Measurements from ENCODE around the gene ARID1B.
A peak's percentile ranks its signal among the peaks of the same experiment; 100 is the strongest.
"Not testable (repeated sequence)": the region's sequence is repeated elsewhere in the genome, so short reads cannot be mapped to it uniquely, and the experiment has no call there.

The ARID1B gene

GRCh38 chr6:157143171-157143889 is 366.2 kb downstream of the ARID1B start:
- peak; percentile 72 for DNase-seq

GRCh38 chr6:157143890-157144798 is 367.0 kb downstream of the ARID1B start:
- DNase-seq = no peak

DNA sequence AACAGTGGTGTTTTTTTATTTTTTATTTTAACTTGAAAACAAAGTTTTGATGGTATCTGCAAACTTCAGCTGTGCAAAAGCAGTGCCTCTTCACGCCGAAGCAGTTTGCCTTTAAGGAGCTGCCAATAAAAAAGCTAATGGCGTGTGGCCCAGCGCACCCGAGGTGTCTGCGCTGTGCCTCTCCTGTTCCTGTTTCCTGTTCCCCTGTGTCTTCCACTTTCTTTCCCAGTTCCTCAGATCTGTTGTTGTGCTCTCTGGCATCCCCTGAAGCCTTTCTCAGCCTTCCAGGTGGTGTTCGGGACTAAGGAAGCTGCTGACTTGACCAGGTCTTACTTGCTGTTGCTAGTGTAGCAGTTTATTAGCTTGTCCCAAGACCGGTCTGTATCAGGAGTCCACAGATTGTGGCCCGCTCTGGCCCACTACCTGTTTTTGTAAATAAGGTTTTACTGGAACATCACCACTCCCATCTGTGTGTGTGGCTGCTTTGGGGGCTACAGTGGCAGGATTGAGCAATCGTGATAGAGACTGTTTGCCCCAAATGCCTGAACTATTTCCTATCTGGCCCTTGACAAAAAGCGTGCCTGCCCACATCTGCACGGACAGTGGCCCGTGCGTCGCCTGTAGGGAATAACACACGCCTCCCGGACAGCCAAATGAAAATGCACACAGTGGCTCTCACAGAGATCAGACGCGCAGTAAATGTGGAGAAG is 367.8 kb downstream of the ARID1B start:
- no peak for DNase-seq

DNA sequence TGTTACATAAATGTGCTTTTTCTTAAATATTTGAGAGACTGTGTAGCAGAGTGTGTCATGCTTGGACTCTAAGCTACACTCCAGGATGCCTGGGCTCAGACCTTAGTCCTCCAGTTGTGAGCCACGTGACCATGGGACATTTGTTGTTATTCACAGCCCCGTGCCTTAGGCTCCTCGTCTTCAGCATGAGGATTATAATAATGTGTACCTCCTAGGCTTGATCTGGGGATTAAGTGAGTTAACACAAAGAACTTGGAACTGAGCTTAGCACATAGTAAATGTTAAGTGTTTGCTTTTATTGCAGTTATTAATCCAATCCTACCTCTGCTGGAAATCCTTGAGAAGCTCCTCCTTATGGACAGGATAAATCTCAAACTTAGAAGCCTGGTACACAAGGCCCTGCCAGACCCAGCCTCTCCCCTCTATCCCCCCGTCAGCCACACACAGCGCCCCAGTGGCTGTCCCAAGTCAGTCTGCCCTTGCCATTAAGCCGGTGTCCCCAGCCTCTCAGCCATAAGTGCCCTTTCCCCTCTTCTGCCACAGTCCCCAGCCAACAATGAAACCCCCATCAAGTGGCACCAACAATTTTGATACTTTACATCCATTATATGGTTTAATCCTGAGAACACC is 368.6 kb downstream of the ARID1B start:
- DNase-seq = no peak

- not testable (repeated sequence) for DNase-seq
These were observed 370.2 kb downstream of the ARID1B start for GRCh38 chr6:157147054-157148026.

DNA sequence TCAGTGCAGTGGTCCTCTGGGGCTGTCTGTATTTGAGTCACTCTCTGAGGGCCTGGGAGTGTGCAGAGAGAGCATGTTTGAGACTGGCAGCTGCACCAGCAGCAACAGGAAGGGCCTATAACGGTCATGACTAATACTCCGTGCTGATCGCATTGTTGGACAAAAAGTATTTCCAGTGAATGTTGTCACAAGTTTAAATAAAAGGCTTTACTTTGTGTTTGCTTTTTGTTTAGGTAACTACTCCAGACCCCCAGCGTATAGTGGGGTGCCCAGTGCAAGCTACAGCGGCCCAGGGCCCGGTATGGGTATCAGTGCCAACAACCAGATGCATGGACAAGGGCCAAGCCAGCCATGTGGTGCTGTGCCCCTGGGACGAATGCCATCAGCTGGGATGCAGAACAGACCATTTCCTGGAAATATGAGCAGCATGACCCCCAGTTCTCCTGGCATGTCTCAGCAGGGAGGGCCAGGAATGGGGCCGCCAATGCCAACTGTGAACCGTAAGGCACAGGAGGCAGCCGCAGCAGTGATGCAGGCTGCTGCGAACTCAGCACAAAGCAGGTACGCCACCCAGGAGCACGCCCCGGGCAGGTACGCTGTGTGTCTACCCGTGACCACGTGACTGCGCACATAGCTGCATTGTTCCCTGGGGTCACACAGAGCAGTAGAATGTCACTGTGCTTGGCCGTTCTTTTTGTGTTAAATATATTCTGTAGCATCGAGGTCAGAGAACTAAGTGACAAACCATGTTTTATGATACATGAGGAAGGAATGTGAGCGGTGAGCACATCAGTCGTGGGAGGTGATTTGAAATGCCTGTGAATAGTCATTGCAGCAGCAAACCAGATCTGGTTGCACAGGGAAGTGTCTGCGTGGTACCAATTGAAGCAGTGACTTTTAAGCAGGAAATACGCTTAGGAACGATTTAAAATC is 371.5 kb downstream of the ARID1B start:
- peak; percentile 91 for DNase-seq

- peak; percentile 34 for DNase-seq
These were observed 372.9 kb downstream of the ARID1B start for GRCh38 chr6:157150076-157150475.

DNA sequence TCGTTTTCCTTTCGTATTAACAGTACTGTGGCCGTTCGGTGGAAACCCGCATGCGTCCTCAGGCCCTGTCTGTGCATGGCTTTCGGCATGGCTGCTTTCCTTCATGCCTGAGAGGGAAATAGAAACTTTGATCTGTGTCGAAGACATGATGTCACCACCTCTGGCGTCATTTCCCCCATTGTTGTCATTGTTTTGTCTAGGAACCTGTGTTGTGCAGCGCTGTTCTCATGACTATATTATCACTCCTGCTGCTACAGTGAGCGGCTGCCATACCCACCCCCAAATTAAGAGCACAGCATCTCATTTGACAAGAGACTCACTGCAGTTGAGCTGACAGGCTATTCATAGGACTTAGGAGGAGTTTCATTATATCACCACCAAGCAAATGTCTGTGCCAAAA is 373.9 kb downstream of the ARID1B start:
- no peak for DNase-seq

- peak; percentile 70 for DNase-seq
These were observed 374.8 kb downstream of the ARID1B start for GRCh38 chr6:157151989-157152388.

- no peak for DNase-seq
These were observed 375.4 kb downstream of the ARID1B start for GRCh38 chr6:157152556-157152955.

GRCh38 chr6:157155804-157156203 is 378.6 kb downstream of the ARID1B start:
- DNase-seq = no peak

DNA sequence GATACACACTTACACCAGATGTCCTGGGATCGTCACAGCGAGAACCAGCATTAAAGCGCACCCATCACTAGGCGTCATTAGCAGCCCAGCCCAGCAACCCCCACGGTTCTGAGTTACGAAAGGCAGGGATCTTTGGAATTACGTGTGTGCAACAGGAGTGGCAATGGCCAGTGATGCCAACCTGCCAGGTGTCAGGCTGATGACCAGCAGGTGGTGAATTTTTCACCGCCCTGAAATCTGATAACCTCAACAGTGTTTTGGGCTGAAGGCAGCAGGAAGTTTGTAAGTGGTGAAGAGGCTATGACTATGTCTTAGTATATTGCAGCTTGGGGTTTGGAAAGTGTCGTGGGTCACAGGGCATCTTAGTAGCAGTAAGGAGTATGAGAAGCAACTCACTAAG is 380.1 kb downstream of the ARID1B start:
- no peak for DNase-seq

DNA sequence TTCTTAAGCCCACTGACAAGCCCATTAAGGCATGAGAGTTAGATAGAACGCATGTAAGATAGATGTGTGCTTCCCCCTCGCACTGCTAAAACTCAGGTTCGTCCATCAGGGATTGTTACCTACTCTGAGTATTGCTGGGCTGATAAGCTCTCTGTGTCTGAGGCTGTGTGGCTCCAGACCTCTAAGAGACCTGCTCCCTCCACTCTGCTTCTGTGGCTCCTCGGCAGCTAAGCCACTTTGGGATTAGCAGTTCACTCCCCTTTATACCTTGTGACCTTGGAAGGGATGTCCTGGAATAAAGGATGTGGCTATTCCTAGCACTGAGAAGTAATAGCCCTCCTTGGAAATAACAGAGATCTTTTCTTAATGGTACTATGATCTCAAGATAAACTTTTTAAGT is 381.3 kb downstream of the ARID1B start:
- no peak for DNase-seq

- no peak for DNase-seq
These were observed 381.7 kb downstream of the ARID1B start for GRCh38 chr6:157158897-157159296.

- DNase-seq = no peak
These were observed 382.2 kb downstream of the ARID1B start for GRCh38 chr6:157159348-157159747.

GRCh38 chr6:157161912-157162311 is 384.7 kb downstream of the ARID1B start:
- no peak for DNase-seq

DNA sequence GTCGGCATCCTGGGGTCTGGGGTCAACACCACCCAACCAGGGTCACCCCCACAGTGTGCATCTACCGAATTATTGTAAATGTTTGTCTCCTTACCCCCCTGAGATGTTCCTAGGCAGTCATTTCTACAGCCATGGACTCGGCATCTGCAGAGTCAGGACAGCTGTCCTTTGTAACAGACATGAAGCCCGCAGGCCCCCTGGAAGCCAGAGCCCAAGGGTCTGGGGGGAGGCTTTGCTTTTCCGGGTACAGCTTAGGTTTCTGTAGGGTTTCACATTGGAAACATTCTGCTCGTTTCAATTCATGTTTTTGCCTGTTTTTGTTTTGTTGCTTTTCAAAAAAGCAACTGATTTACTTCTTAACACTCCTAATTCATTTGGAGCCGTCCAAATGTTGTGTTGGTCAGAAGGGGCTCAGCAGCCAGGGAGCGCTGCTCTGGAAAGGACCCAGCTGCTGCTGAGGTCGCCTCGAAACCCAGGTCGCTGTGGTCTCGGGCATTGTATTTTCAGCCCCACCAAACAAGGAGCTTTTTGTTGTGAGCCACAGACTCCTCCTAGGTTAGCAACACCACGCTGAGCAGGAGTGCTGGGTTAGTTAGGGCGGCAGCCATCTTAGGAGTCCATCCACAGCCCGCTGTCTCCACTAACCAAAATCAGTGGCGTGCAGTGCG is 385.7 kb downstream of the ARID1B start:
- no peak for DNase-seq

GRCh38 chr6:157163434-157164159 is 386.4 kb downstream of the ARID1B start:
- no peak for DNase-seq

- no peak for DNase-seq
These were observed 387.8 kb downstream of the ARID1B start for GRCh38 chr6:157164972-157165371.
